ENCODE data around the gene ERC1. TPM values are rescaled to one million over a fixed set of nuclear protein-coding genes. Genes with fewer than 3 reads are reported as not detected.

The ERC1 gene
- total RNA-seq, 4 donors from 2014 or later, result 23.5 to 74.8 (median 57.0) TPM

GRCh38 chr12:966724-967123 lies 24.3 kb upstream of the ERC1 start:
- Histone ChIP-seq H3K27me3 (no peaks in the 10 kb centered on the region), H3K36me3 (no peaks in the 10 kb centered on the region), H3K4me3 (no peak overlapping the region), H3K9me3 (no peaks in the 10 kb centered on the region), H3K27ac (no peak overlapping the region), H3K4me1 (no peaks in the 10 kb centered on the region)
- no peak for TF ChIP-seq CTCF (IDR thresholded peaks at IDR 0.05)
- no peak for TF ChIP-seq POLR2A (IDR thresholded peaks at IDR 0.05)
- TF ChIP-seq POLR2AphosphoS5 (IDR thresholded peaks at IDR 0.05), result no peak
- no peak for TF ChIP-seq EP300 (IDR thresholded peaks at IDR 0.05; ENCODE audit: low read depth)
- WGBS, 2 donors (ENCODE audit: low coverage in 1 of 2), result 82% methylated on average over 6 of the region's 6 CpGs
- in situ Hi-C loops (cut with MboI; ENCODE audit: low pct_ligation_motif_present in 1 of 4, low pct_unique_long_range_greater_than_20kb in 1 of 4, low sequenced_read_pairs in 3 of 4), result no loop called here
- intact Hi-C loops (cut with DNase I; ENCODE audit: low total_unique reads), result no loop called here
- DNase-seq, result no peak

- intact Hi-C loops (cut with DNase I; ENCODE audit: low total_unique reads), result no loop called here
Observed at GRCh38 chr12:967641-968040, 23.4 kb upstream of the ERC1 start.

GRCh38 chr12:968545-968944 lies 22.5 kb upstream of the ERC1 start:
- Histone ChIP-seq H3K4me3 (no peak overlapping the region), H3K36me3 (no peaks in the 10 kb centered on the region), H3K27me3 (no peaks in the 10 kb centered on the region), H3K27ac (no peak overlapping the region), H3K9me3 (no peaks in the 10 kb centered on the region), H3K4me1 (no peaks in the 10 kb centered on the region)
- intact Hi-C loops (cut with DNase I; ENCODE audit: low total_unique reads) (no loop called here), in situ Hi-C loops (cut with MboI; ENCODE audit: low pct_ligation_motif_present in 1 of 4, low pct_unique_long_range_greater_than_20kb in 1 of 4, low sequenced_read_pairs in 3 of 4) (no loop called here)
- 67 to 72% methylated on average over 4 of the region's 4 CpGs for WGBS, 2 donors (ENCODE audit: low coverage in 1 of 2)
- DNase-seq, result no peak
- TF ChIP-seq POLR2AphosphoS5 (IDR thresholded peaks at IDR 0.05), result no peak
- TF ChIP-seq EP300 (IDR thresholded peaks at IDR 0.05; ENCODE audit: low read depth), result no peak
- TF ChIP-seq CTCF (IDR thresholded peaks at IDR 0.05), result no peak
- TF ChIP-seq POLR2A (IDR thresholded peaks at IDR 0.05), result no peak

More at GRCh38 chr12:967641-968040, 23.4 kb upstream of the ERC1 start:
- H3K27me3 ChIP-seq, result no peaks in the 10 kb centered on the region
- no peaks in the 10 kb centered on the region for H3K9me3 ChIP-seq
- no peak for DNase-seq
- in situ Hi-C loops (cut with MboI; ENCODE audit: low pct_ligation_motif_present in 1 of 4, low pct_unique_long_range_greater_than_20kb in 1 of 4, low sequenced_read_pairs in 3 of 4), result no loop called here
- H3K4me3 ChIP-seq, result no peak overlapping the region
- H3K4me1 ChIP-seq, result no peaks in the 10 kb centered on the region
- no peak overlapping the region for H3K27ac ChIP-seq
- WGBS, 2 donors (ENCODE audit: low coverage in 1 of 2), result 20 to 94% methylated on average over 2 to 9 of the region's 9 CpGs
- H3K36me3 ChIP-seq, result no peaks in the 10 kb centered on the region
- TF ChIP-seq CTCF (IDR thresholded peaks at IDR 0.05) (no peak), POLR2A (IDR thresholded peaks at IDR 0.05) (no peak), POLR2AphosphoS5 (IDR thresholded peaks at IDR 0.05) (no peak), EP300 (IDR thresholded peaks at IDR 0.05; ENCODE audit: low read depth) (no peak)

GRCh38 chr12:969821-970220 lies 21.2 kb upstream of the ERC1 start:
- WGBS, 2 donors (ENCODE audit: low coverage in 1 of 2), result 74 to 85% methylated on average over 6 to 8 of the region's 8 CpGs
- intact Hi-C loops (cut with DNase I; ENCODE audit: low total_unique reads), result no loop called here

More at GRCh38 chr12:969821-970220, 21.2 kb upstream of the ERC1 start:
- TF ChIP-seq EP300 (IDR thresholded peaks at IDR 0.05; ENCODE audit: low read depth), result no peak
- no peak for TF ChIP-seq POLR2AphosphoS5 (IDR thresholded peaks at IDR 0.05)
- no peak for TF ChIP-seq POLR2A (IDR thresholded peaks at IDR 0.05)
- TF ChIP-seq CTCF (IDR thresholded peaks at IDR 0.05), result no peak
- Histone ChIP-seq H3K36me3 (no peaks in the 10 kb centered on the region), H3K9me3 (no peaks in the 10 kb centered on the region), H3K27ac (no peak overlapping the region), H3K4me1 (no peaks in the 10 kb centered on the region), H3K4me3 (no peak overlapping the region), H3K27me3 (no peaks in the 10 kb centered on the region)
- DNase-seq, result no peak
- in situ Hi-C loops (cut with MboI; ENCODE audit: low pct_ligation_motif_present in 1 of 4, low pct_unique_long_range_greater_than_20kb in 1 of 4, low sequenced_read_pairs in 3 of 4), result no loop called here
